Left ventricle myocardium inferior (tissue), 1 donor: ENCODE data around the gene CDK6. TPM values are rescaled to one million over a fixed set of nuclear protein-coding genes. Genes with fewer than 3 reads are reported as not detected.
"Not testable (repeated sequence)": the region's sequence is repeated elsewhere in the genome, so short reads cannot be mapped to it uniquely, and the experiment has no call there.

Source experiments
- DNase-seq: peaks from one replicate; pipeline ENCODE4 v3.0.0-alpha.2; 2020
- H3K27ac ChIP-seq: fragments of 200-600 bp; replicated peaks from 2 replicates; pipeline ENCODE4 v1.8.0; 2021
- H3K27me3 ChIP-seq: fragments of 200-600 bp; 2 replicates; pipeline ENCODE4 v1.8.0; 2021; ENCODE audit warnings: low read depth
- H3K36me3 ChIP-seq: fragments of 200-600 bp; 2 replicates; pipeline ENCODE4 v1.8.0; 2021
- H3K4me1 ChIP-seq: fragments of 200-600 bp; 2 replicates; pipeline ENCODE4 v1.8.0; 2021
- H3K4me3 ChIP-seq: fragments of 200-600 bp; 2 replicates; pipeline ENCODE4 v1.8.0; 2021; ENCODE audit warnings: mild to moderate bottlenecking, moderate library complexity
- H3K9me3 ChIP-seq: fragments of 200-600 bp; replicated peaks from 2 replicates; pipeline ENCODE4 v1.8.0; 2021
- CTCF ChIP-seq: fragments of 200-600 bp; IDR thresholded peaks from 2 replicates; pipeline ENCODE4 v1.8.0; 2021; ENCODE audit warnings: antibody characterized with exemption, mild to moderate bottlenecking, borderline replicate concordance
- intact Hi-C: fragments of 100-400 bp; cut with micrococcal nuclease; formaldehyde crosslinking; loops from one replicate; pipeline ENCODE4 v1.11.0; 2022
- long read RNA-seq: library from polyadenylated mRNA; unstranded; transcript quantifications from one replicate; pipeline ENCODE4 v2.0.0, GENCODE V29; 2021
- total RNA-seq: library from RNA; stranded (reverse); fragmentation: NEBNext Ultra II Directional; extraction: Animal tissue kit (Norgen Biotek cat#: 25700); gene quantifications from one replicate; pipeline ENCODE4 v1.2.1, GENCODE V29; 2021
- donor health status: DM: no; HTN: yes; CAD: no; lungs with severe emphysema.

The CDK6 gene
- 16.5 TPM for total RNA-seq
- long read RNA-seq, partial matches to known transcripts, result 4 of 13 reads
- long read RNA-seq, other reads (novel, unspliced or antisense), result 7 of 13 reads

DNA sequence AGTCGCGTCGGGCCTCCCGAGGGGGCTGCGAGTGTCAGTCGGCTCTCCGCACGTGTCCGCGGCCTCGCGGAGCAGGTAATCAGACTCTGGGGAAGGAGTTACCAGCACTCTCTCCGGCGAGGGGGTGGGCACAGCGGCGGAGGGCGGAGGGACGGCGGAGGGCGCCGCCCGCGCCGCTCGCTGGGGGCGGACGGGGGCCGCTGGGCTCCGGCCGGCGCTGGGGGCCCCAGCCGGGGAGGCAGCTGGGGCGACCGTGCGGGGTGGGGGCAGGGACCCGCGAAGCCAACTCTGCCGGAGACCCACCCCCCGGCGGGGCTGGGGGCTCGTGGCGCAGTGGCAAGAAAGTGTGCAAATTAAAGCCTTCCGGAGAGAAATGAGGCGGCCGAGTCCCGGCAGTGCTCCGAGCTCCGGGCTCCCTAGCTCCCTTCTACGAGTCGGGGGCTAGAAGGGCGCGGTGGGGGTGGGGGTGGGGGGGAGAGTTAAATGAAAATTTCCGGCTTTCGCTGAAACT lies at the start of gene CDK6:
Gene CDK6 (minus strand): TSS at position 85 of the 511 bp plus-strand sequence. CDS start 3,250 bp downstream, outside the sequence.
- no peak for TF ChIP-seq CTCF
- peak; percentile 64 for DNase-seq
- H3K27me3 ChIP-seq, result no peaks in the 10 kb centered on the region

GRCh38 chr7:92886039-92886438 lies 49.7 kb upstream of the CDK6 start:
- H3K36me3 ChIP-seq, H3K27ac ChIP-seq, DNase-seq, intact Hi-C loops, H3K4me3 ChIP-seq, H3K4me1 ChIP-seq, H3K27me3 ChIP-seq: not testable (repeated sequence)
- peaks cover 68% of the 10 kb centered on the region for H3K9me3 ChIP-seq

More for the DNA sequence above, at the start of gene CDK6:
- Histone ChIP-seq H3K27ac (peak within 1 kb of the TSS; percentile 96), H3K36me3 (no peaks in the 10 kb centered on the region), H3K4me1 (peaks cover 55% of the 10 kb centered on the region), H3K4me3 (peak within 1 kb of the TSS; percentile 90), H3K9me3 (no peaks in the 10 kb centered on the region)
- intact Hi-C loops, result loop anchor here (5.0 kb wide), 1 partner anchor 214 kb away; no protein-coding TSS in a partner anchor

GRCh38 chr7:92884218-92884617 lies 47.8 kb upstream of the CDK6 start:
- H3K27ac ChIP-seq, result no peak overlapping the region
- H3K27me3 ChIP-seq, result no peaks in the 10 kb centered on the region
- intact Hi-C loops, result no loop called here
- no peaks in the 10 kb centered on the region for H3K36me3 ChIP-seq
- H3K4me1 ChIP-seq, result no peaks in the 10 kb centered on the region
- DNase-seq, result no peak
- H3K9me3 ChIP-seq, result peaks cover 68% of the 10 kb centered on the region
- TF ChIP-seq CTCF, result no peak
- no peak overlapping the region for H3K4me3 ChIP-seq

DNA sequence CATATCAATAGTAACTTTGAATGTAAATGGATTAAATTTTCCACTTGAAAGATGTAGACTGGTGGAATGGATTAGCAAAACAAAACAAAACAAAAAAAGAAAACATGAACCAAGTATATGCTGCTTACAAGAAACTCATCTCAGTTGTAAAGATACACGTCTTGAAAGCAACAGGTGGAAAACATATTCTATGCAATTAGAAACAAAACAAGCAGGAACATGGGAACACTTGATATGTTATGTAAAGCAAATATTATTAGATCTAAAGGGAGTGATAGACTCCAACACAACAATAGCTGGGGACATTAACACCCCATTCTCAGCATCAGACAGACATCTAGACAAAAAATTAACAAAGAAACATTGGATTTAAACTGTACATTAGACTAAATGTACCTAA lies 46.4 kb upstream of the CDK6 start:
- no peaks in the 10 kb centered on the region for H3K27me3 ChIP-seq
- DNase-seq, result no peak
- H3K27ac ChIP-seq, result no peak overlapping the region
- H3K4me3 ChIP-seq, result no peak overlapping the region
- TF ChIP-seq CTCF, result no peak
- no peaks in the 10 kb centered on the region for H3K4me1 ChIP-seq
- peaks cover 58% of the 10 kb centered on the region for H3K9me3 ChIP-seq
- intact Hi-C loops, result no loop called here
- H3K36me3 ChIP-seq, result no peaks in the 10 kb centered on the region

GRCh38 chr7:92881091-92881485 lies 44.7 kb upstream of the CDK6 start:
- TF ChIP-seq CTCF, result no peak
- no peak overlapping the region for H3K27ac ChIP-seq
- H3K4me1 ChIP-seq, result no peaks in the 10 kb centered on the region
- intact Hi-C loops, result no loop called here
- no peak overlapping the region for H3K4me3 ChIP-seq
- DNase-seq, result no peak
- H3K9me3 ChIP-seq, result peaks cover 41% of the 10 kb centered on the region
- no peaks in the 10 kb centered on the region for H3K27me3 ChIP-seq
- no peaks in the 10 kb centered on the region for H3K36me3 ChIP-seq

DNA sequence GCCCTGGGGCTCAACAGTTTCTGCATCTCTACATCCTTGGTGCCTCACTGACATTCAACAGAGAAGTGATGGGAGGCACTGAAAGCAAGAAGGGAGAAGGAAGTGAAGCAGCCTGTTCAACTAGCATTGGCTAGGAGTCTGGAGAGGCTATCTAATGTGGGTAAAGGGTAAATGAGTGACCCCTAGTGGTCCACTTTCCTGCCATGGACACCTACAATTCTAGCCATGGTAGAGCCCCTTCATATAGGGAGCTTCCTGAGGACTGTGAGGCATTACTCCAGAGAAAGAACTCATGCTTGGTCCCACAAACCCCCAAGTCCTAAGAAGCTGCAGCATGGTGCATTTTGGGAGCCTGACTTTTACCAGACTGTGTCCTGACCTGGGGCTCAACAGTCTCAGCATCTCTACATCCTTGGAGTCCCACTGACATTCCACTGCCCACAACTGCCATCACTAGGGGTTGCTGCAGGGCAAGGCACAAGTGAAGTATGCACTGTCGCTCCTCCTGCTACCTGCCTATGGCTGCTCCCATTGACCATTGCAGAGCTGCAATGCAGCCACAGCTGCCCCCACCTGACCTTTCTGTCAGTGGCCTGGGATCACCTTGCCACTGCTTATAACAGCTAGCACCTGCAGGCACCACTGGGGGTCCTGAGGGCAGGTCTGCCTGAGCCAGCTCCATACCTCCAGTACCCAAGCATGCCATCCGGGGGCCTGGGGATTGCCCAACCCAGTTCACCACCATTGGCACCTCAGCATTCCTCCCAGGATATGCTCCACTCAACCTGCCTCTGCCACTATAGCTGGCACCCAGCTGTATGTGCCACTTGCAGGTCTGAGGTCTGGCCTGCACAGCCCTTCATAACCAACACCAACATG lies 44.1 kb upstream of the CDK6 start:
- Histone ChIP-seq H3K27ac (no peak overlapping the region), H3K4me3 (no peak overlapping the region), H3K4me1 (no peaks in the 10 kb centered on the region), H3K36me3 (no peaks in the 10 kb centered on the region), H3K27me3 (no peaks in the 10 kb centered on the region), H3K9me3 (peaks cover 38% of the 10 kb centered on the region)
- no peak for DNase-seq
- intact Hi-C loops, result no loop called here
- TF ChIP-seq CTCF, result peak; percentile 54
